GM23338 (cell line): ENCODE measurements around the gene PEPD.

Experiments used
- CREB1 ChIP-seq: fragments of 250-450 bp; sonication (Bioruptor Pico); IDR thresholded peaks from 2 replicates; pipeline ENCODE4 v1.5.0; 2020; ENCODE audit warnings: low read depth, mild to moderate bottlenecking, moderate library complexity
- CTCF ChIP-seq, 2 experiments: fragments of 200-600 bp in 1 of 2; sonication (generic) in 1 of 2; conservative IDR thresholded peaks; 2 replicates each; pipeline versions ENCODE4 v1.5.1 to v1.6.1; 2016 to 2017; ENCODE audit warnings: antibody characterized with exemption in 2 of 2, low read depth in 2 of 2, mild to moderate bottlenecking in 2 of 2, moderate library complexity in 1 of 2
- EZH2 ChIP-seq: fragments of 200-600 bp; sonication (generic); IDR thresholded peaks from one replicate; pipeline ENCODE4 v1.8.0; 2017; ENCODE audit warnings: antibody characterized with exemption, mild to moderate bottlenecking, low read depth; ENCODE audit not compliant: unreplicated experiment
- EZH2phosphoT487 ChIP-seq: fragments of 200-600 bp; sonication (generic); IDR thresholded peaks from one replicate; pipeline ENCODE4 v1.8.1; 2018; ENCODE audit warnings: antibody characterized with exemption; ENCODE audit not compliant: unreplicated experiment
- JUNB ChIP-seq: IDR thresholded peaks from one replicate; pipeline ENCODE4 v1.6.1; 2016; ENCODE audit warnings: antibody characterized with exemption; ENCODE audit not compliant: unreplicated experiment
- NANOG ChIP-seq: IDR thresholded peaks from 2 replicates; pipeline ENCODE4 v1.6.1; 2016; ENCODE audit warnings: antibody characterized with exemption, borderline replicate concordance
- POLR2AphosphoS5 ChIP-seq: IDR thresholded peaks from 2 replicates; pipeline ENCODE4 v1.6.1; 2016; ENCODE audit warnings: antibody characterized with exemption, low read depth
- REST ChIP-seq: IDR thresholded peaks from one replicate; pipeline ENCODE4 v1.6.1; 2018; ENCODE audit warnings: antibody characterized with exemption; ENCODE audit not compliant: unreplicated experiment
- STAT1 ChIP-seq: IDR thresholded peaks from one replicate; pipeline ENCODE4 v1.6.1; 2016; ENCODE audit warnings: antibody characterized with exemption; ENCODE audit not compliant: unreplicated experiment
- ZNF114 ChIP-seq: fragments of 250-450 bp; sonication (Bioruptor Pico); IDR thresholded peaks from 2 replicates; pipeline ENCODE4 v1.5.0; 2020; ENCODE audit warnings: mild to moderate bottlenecking, moderate library complexity
- ZNF331 ChIP-seq: fragments of 250-450 bp; sonication (Bioruptor Pico); IDR thresholded peaks from 2 replicates; pipeline ENCODE4 v1.5.0; 2020; ENCODE audit warnings: low read depth, mild to moderate bottlenecking, moderate library complexity
- ZNF462 ChIP-seq: fragments of 250-450 bp; sonication (Bioruptor Pico); IDR thresholded peaks from 2 replicates; pipeline ENCODE4 v1.5.0; 2020; ENCODE audit warnings: mild to moderate bottlenecking, moderate library complexity

- no peak for TF ChIP-seq CTCF (conservative IDR thresholded peaks at IDR 0.05; ENCODE audit: low read depth in 2 of 2)
- no peak for TF ChIP-seq EZH2phosphoT487
- no peak for TF ChIP-seq POLR2AphosphoS5
- TF ChIP-seq CREB1 (CRISPR knock-in tag), result no peak
- TF ChIP-seq NANOG, result no peak
- no peak for TF ChIP-seq EZH2
- no peak for TF ChIP-seq JUNB
- TF ChIP-seq REST, result no peak
- TF ChIP-seq STAT1, result no peak
- no peak for TF ChIP-seq ZNF114
- no peak for TF ChIP-seq ZNF462
- no peak for TF ChIP-seq ZNF331 (CRISPR knock-in tag)
Observed at GRCh38 chr19:33392341-33393285, 129.0 kb downstream of the PEPD start.
